Mucosa of descending colon (tissue), 3 donors: ENCODE data around the gene ANKRD33B. TPM values are rescaled to one million over a fixed set of nuclear protein-coding genes. Genes with fewer than 3 reads are reported as not detected.
A peak's percentile ranks its signal among the peaks of the same experiment; 100 is the strongest.
"Not testable (repeated sequence)": the region's sequence is repeated elsewhere in the genome, so short reads cannot be mapped to it uniquely, and the experiment has no call there.

Source experiments
- ATAC-seq: fragments of 200-7000 bp; cut with Tn5 transposase; one replicate; pipeline ENCODE4 v1.9.1; 2020; ENCODE audit warnings: mild to moderate bottlenecking, moderate library complexity
- DNase-seq, 3 donors: peaks; one replicate each; pipeline ENCODE4 v3.0.0-alpha.2; 2020
- H3K36me3 ChIP-seq: fragments of 200-600 bp; one replicate; pipeline ENCODE4 v1.8.0; 2021; ENCODE audit warnings: low read depth, mild to moderate bottlenecking
- H3K4me1 ChIP-seq: fragments of 200-600 bp; one replicate; pipeline ENCODE4 v1.8.0; 2021; ENCODE audit warnings: low read depth, mild to moderate bottlenecking
- H3K4me3 ChIP-seq: fragments of 200-600 bp; one replicate; pipeline ENCODE4 v1.8.0; 2021; ENCODE audit warnings: mild to moderate bottlenecking
- H3K9me3 ChIP-seq: fragments of 200-600 bp; one replicate; pipeline ENCODE4 v1.8.0; 2021; ENCODE audit warnings: mild to moderate bottlenecking
- intact Hi-C, 2 donors: fragments of 100-400 bp; cut with DNase I in 1 of 2; cut with micrococcal nuclease in 1 of 2; formaldehyde crosslinking; loops; one replicate each; pipeline versions ENCODE4 v1.11.0 to v1.11.1; 2022; cut with DNase I, micrococcal nuclease
- total RNA-seq, 3 donors: library from RNA; stranded (reverse); fragmentation: NEBNext Ultra II Directional in 2 of 3; extraction: Animal tissue kit (Norgen Biotek cat#: 25700) in 2 of 3; gene quantifications; one replicate each; pipeline versions ENCODE4 v1.2.1 to v1.2.4, GENCODE V29; 2021 to 2023
- TF ChIP-seq, protein P1 (sequence below): fragments of 200-600 bp; IDR thresholded peaks from one replicate; pipeline ENCODE4 v1.8.0; 2022; ENCODE audit warnings: antibody characterized with exemption, mild to moderate bottlenecking
- donor health status: DM: no; HTN: no; CAD: no; lungs with moderate emphysema.
- donor health status: DM: no; HTN: no; CAD: no.
- donor health status: DM: no; HTN: yes; CAD: no.

The ANKRD33B gene
- total RNA-seq, 3 donors from 2014 or later, result 0.96 to 3.3 (median 1.7) TPM

DNA sequence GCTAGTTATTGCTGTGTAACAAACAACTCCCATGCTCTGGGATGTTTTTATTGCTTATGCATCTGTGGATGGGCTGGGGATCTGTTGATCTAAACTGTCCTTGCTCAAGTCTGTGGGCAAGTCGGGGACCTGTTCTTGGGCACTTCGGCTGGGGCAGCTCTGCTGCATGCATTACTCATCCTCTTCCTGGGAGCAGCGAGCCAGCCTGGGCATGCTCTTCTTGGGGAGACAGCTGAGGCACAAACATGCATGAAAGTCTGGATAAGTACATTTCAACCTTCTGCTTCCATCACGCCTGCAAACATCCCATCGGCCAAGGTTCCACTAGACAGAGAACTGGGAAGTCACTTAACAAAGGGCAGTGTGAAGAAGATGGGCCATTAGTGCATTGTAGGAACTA is 66.3 kb downstream of the ANKRD33B start:
- Histone ChIP-seq H3K4me1 (peaks cover 6% of the 10 kb centered on the region), H3K4me3 (no peak overlapping the region), H3K9me3 (no peaks in the 10 kb centered on the region), H3K36me3 (no peaks in the 10 kb centered on the region)
- intact Hi-C loops, result no loop called here
- ATAC-seq, result no peak
- TF ChIP-seq, protein P1, sequence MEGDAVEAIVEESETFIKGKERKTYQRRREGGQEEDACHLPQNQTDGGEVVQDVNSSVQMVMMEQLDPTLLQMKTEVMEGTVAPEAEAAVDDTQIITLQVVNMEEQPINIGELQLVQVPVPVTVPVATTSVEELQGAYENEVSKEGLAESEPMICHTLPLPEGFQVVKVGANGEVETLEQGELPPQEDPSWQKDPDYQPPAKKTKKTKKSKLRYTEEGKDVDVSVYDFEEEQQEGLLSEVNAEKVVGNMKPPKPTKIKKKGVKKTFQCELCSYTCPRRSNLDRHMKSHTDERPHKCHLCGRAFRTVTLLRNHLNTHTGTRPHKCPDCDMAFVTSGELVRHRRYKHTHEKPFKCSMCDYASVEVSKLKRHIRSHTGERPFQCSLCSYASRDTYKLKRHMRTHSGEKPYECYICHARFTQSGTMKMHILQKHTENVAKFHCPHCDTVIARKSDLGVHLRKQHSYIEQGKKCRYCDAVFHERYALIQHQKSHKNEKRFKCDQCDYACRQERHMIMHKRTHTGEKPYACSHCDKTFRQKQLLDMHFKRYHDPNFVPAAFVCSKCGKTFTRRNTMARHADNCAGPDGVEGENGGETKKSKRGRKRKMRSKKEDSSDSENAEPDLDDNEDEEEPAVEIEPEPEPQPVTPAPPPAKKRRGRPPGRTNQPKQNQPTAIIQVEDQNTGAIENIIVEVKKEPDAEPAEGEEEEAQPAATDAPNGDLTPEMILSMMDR, result no peak
- no peak for DNase-seq

DNA sequence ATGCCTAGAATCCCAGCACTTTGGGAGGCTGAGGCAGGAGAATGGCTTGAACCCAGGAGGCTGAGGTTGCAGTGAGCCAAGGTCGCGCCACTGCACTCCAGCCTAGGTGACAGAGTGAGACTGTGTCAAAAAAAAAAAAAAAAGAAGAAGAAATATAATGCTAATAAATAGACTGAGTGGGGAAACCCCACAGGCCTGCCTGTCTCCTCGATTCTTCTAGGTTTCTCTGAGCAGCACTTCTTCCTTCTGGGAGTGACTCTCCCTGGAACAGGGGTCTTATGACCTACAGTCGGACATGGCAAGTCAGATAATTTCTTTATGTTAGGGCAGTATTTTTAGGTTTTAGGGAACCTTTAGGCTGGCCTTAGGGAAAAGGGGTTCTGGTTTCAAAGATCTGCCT is 66.9 kb downstream of the ANKRD33B start:
- H3K4me1 ChIP-seq, H3K9me3 ChIP-seq, H3K4me3 ChIP-seq, H3K36me3 ChIP-seq, ATAC-seq, intact Hi-C loops, DNase-seq: not testable (repeated sequence)

DNA sequence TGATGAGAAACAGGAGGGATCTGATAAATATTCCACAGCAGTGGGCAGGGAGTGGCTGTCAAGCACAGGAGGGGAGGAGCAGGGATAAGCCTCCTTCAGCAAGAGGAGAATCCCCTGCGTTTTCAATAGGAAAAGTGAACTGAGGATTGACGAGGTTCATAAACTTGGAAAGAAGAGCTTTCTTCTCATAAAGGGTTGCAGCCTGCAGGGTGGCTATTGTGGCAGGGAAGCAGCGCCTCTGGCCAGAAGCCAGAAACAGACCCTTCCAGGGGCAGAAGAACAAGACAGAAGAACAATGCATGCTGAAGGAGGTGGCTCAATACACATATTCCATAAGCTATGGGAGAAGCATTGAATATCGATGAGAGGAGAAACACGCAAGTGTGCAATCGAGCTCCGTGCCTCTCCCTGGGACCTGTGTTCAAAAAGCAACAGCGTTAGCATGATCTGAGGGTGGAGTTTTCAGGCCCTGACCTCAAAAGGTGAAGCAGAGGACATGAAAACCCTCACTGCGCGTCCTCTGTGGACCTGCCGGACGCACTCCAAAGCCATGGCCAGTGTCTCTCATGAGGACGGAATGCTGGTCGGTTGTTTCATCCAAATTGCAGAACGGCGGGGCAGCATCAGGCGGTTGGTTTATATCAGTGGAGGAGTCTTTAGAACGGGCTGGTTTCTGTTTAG is 67.6 kb downstream of the ANKRD33B start:
- intact Hi-C loops, result no loop called here
- peaks cover 8% of the 10 kb centered on the region for H3K4me1 ChIP-seq
- no peaks in the 10 kb centered on the region for H3K9me3 ChIP-seq
- ATAC-seq, result no peak
- DNase-seq, result no peak
- H3K36me3 ChIP-seq, result no peaks in the 10 kb centered on the region
- no peak overlapping the region for H3K4me3 ChIP-seq
- TF ChIP-seq, protein P1, result no peak

DNA sequence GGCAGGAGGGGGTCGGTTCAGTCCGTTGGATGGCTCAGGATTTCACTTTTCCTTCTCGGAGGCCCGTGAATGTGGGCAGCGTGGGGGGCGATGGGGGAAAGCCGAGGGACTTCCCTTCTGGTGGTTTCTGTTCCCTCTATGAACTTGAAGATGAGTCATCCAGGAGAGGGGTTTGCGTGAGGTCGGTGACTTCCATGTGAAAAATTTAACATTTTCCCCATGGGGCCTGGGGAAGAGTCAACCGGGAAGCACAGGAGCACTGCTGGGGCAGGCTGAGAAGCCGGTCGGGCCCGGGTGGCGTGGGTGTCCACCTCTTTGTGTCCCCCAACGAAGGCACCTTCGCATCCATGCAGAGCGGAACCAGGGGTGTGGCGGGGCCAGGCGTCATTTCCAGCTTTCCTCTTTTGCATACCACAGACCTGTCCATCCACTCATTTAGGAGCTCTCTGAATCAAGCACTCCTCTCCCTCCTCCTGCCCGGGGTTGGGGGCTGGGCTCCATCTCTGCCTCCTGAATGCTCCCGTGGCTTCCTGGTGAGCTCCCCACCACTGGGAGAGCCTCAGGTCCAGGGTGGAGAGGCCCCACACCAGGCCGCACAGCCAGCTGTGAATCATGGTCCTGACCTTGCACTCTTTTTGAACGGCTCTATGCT is 68.4 kb downstream of the ANKRD33B start:
- TF ChIP-seq, protein P1, result no peak
- no peak overlapping the region for H3K4me3 ChIP-seq
- peak in 2 of 3 donors; percentile 34 to 72 for DNase-seq
- H3K9me3 ChIP-seq, result no peaks in the 10 kb centered on the region
- H3K36me3 ChIP-seq, result no peaks in the 10 kb centered on the region
- ATAC-seq, result peak; percentile 22
- intact Hi-C loops, result no loop called here
- H3K4me1 ChIP-seq, result peaks cover 8% of the 10 kb centered on the region

DNA sequence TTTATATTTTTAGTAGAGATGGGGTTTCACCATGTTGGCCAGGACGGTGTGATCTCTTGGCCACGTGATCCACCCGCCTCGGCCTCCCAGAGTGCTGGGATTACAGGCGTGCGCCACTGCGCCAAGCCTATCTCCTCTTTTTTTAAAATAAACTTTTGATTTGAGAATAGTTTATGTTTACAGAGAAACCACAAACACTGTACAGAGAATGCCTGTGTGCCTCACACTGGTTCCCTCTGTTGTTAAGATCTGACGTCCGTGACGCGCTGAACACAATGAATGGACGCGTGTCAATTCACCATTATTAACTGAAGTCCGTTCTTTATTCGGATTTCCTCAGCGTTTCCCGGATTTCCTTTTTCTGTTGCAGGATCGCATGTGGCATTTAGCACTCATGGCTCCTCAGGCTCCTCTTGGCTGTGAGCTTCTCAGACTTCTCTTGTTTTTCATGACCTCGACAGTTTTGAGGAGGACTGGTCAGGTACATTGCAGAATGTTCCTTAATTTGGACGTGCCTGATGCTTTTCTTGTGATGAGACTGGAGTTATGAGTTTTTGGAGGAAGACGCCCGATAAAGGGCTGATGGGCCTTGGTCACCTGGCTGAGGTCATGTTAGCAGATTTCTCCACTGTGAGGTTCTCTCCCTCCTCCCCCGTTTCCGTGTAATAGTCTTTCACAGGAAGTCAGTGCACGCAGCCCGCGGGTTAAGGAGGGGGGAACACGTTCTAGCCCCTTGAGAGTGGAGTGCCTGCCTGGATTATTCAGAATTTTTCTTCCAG is 69.6 kb downstream of the ANKRD33B start:
- H3K9me3 ChIP-seq, result no peaks in the 10 kb centered on the region
- ATAC-seq (peak; percentile 27), DNase-seq (no peak)
- H3K4me1 ChIP-seq, result peaks cover 5% of the 10 kb centered on the region
- no peaks in the 10 kb centered on the region for H3K36me3 ChIP-seq
- no peak overlapping the region for H3K4me3 ChIP-seq
- TF ChIP-seq, protein P1, result no peak
- intact Hi-C loops, result no loop called here

DNA sequence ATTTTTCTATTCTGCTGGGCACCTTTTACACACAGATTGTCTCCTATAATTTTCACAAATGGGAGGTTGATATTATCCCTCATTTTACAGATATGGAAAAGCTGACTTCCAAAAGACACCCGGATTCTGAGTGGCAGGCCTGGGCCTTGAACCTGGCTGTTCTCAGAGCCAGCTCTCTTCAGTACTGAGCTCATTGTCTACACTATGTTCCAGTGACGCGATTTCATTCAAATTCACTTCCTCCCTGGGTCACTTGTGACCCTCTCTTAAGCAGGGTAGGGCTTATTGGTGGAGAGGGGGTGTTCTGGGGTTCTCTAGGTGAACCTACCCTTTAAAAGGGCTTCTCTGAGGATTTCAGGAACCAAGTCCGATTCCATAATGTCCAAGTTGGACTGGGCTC is 70.2 kb downstream of the ANKRD33B start:
- peak; percentile 23 for ATAC-seq
- no peak overlapping the region for H3K4me3 ChIP-seq
- intact Hi-C loops, result no loop called here
- peaks cover 5% of the 10 kb centered on the region for H3K4me1 ChIP-seq
- no peak for DNase-seq
- no peaks in the 10 kb centered on the region for H3K36me3 ChIP-seq
- H3K9me3 ChIP-seq, result no peaks in the 10 kb centered on the region
- TF ChIP-seq, protein P1, result no peak
